ENCODE results near the gene ST6GALNAC2. TPM values are rescaled to one million over a fixed set of nuclear protein-coding genes. Genes with fewer than 3 reads are reported as not detected.

ST6GALNAC2 gene
- total and polyA plus RNA-seq, 12 donors = 1.5 to 8.4 (median 5.7) TPM

- intact Hi-C loops (cut with DNase I) = loop anchor here in 1 of 10 donors (10.0 kb wide), 1 partner anchor 180 kb away; the partner anchor contains the start of genes JMJD6 and METTL23
- 28 to 30% methylated on average over 21 to 24 of the region's 24 CpGs for WGBS, 2 donors
- no peaks in the 10 kb centered on the region for H3K36me3 ChIP-seq
- peak overlapping the region in 7 of 10 donors; percentile 2 to 32 (median 18) for H3K4me3 ChIP-seq
- H3K27me3 ChIP-seq = peaks cover 0 to 30% (median 0%) of the 10 kb centered on the region in 7 donors
- peak; percentile 58 to 78 for DNase-seq
- no peak for TF ChIP-seq CTCF (IDR thresholded peaks at IDR 0.05)
- no peaks in the 10 kb centered on the region for H3K9me3 ChIP-seq
- peak; percentile 16 to 74 (median 56) for ATAC-seq
- peak overlapping the region; percentile 70 to 92 (median 85) for H3K27ac ChIP-seq
- peaks cover 40 to 80% (median 59%) of the 10 kb centered on the region in 9 donors for H3K4me1 ChIP-seq
These were observed 40.9 kb downstream of the ST6GALNAC2 start for GRCh38 chr17:76544546-76545365.

DNA sequence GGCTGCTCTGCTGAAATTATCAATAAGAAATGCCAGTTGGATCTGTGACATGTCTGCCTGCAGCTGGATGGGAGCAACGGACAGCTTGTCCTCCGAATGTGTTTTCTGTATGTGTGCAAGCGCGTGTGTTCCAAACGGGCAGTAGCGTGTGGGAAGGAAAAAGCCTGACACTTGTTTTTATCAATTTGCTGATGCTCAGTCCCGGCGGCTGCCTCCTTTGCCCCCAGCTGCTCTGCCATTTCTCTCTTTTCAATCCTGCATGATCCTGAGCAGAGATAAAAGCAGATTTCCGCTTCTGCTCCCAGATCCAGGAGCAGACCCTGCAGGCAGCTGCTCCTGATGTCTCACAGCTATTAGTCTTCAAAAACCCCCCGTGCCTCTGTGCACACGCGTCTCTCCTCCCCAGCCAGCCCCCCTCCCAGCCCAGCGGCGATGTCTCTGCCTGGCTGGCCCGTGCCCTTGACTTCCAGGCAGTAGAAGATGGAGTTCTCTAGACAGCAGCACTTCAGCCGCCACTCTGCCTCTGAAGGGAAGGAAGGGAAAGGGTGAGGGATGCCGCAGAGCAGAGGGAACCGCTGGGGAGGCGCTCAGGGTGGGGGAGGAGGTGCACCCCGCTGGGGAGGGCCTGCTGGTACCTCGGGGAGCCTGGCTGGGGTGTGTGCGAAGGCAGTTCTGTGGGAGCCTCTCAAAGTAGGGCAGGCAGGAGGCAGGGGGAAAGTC lies 41.7 kb downstream of the ST6GALNAC2 start:
- intact Hi-C loops (cut with DNase I) = loop anchor here in 1 of 10 donors (10.0 kb wide), 1 partner anchor 181 kb away; the partner anchor contains the start of genes JMJD6 and METTL23

DNA sequence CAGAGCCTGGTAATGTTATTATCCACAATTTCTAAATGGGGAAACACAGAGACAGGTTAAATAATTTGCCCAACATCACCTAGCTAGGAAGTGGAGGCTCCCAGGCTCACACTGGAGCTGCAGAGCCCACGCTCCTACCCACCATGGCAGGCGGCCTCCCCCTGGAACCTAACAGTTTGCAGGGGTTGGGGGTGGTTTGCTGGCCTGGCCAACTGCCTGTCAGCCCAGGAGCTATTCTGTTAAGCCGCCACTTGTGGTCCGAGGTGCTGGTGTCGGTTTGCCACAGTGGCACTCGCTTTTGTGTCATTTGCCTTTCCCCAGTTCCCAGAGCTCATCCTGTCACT lies 42.2 kb downstream of the ST6GALNAC2 start:
- DNase-seq (no peak), ATAC-seq (no peak)
- Histone ChIP-seq H3K4me1 (peaks cover 42 to 90% (median 62%) of the 10 kb centered on the region in 9 donors), H3K36me3 (no peaks in the 10 kb centered on the region), H3K27me3 (peaks cover 0 to 43% (median 0%) of the 10 kb centered on the region in 7 donors), H3K9me3 (no peaks in the 10 kb centered on the region), H3K4me3 (peak overlapping the region in 1 of 10 donors; percentile 24), H3K27ac (peak overlapping the region; percentile 70 to 92 (median 85))
- no peak for TF ChIP-seq CTCF (IDR thresholded peaks at IDR 0.05)
- intact Hi-C loops (cut with DNase I) = loop anchor here in 1 of 10 donors (10.0 kb wide), 1 partner anchor 181 kb away; the partner anchor contains the start of genes JMJD6 and METTL23
- WGBS, 2 donors = 40 to 51% methylated on average over 6 of the region's 6 CpGs

More for the DNA sequence above, 41.7 kb downstream of the ST6GALNAC2 start:
- Histone ChIP-seq H3K4me3 (peak overlapping the region in 7 of 10 donors; percentile 2 to 32 (median 18)), H3K27ac (peak overlapping the region; percentile 70 to 92 (median 85)), H3K9me3 (no peaks in the 10 kb centered on the region), H3K36me3 (no peaks in the 10 kb centered on the region), H3K4me1 (peaks cover 40 to 87% (median 59%) of the 10 kb centered on the region in 9 donors), H3K27me3 (peaks cover 0 to 38% (median 0%) of the 10 kb centered on the region in 7 donors)
- DNase-seq (no peak), ATAC-seq (peak in 5 of 8 donors; percentile 0 to 36 (median 4))
- no peak for TF ChIP-seq CTCF (IDR thresholded peaks at IDR 0.05)
- WGBS, 2 donors = 15% methylated on average over 22 of the region's 22 CpGs

DNA sequence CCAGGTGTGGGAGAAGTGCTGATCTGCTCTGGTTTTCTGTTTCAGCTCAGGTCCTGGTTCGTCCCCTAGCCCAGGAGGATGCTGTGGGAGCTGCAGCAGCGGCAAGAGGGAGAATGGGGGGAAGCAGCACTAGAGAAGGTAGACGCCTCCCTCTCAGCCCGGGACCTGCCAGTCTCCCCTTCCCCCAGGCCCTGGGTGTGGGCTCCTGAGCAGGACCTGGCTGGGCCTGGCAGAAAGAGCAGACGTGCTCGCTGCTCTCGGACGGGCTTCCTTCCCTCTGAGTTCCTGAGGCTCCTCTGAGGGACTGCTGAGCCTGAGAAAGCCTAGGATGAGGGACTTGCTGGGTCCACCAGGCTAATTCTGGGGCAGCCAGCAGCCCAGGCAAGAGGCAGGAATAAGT lies 42.7 kb downstream of the ST6GALNAC2 start:
- Histone ChIP-seq H3K9me3 (no peaks in the 10 kb centered on the region), H3K4me3 (no peak overlapping the region), H3K4me1 (peaks cover 46 to 90% (median 66%) of the 10 kb centered on the region in 9 donors), H3K27ac (peak overlapping the region; percentile 31 to 92 (median 85)), H3K36me3 (no peaks in the 10 kb centered on the region), H3K27me3 (peaks cover 0 to 48% (median 0%) of the 10 kb centered on the region in 7 donors)
- no peak for DNase-seq
- WGBS, 2 donors = 72 to 79% methylated on average over 8 of the region's 8 CpGs
- TF ChIP-seq CTCF (IDR thresholded peaks at IDR 0.05) = no peak
- intact Hi-C loops (cut with DNase I) = loop anchor here in 1 of 10 donors (10.0 kb wide), 1 partner anchor 182 kb away; the partner anchor contains the start of genes JMJD6 and METTL23
- ATAC-seq = no peak
